Lung (tissue), 12 donors: Measurements from ENCODE around the gene KLHL2. TPM values are rescaled to one million over a fixed set of nuclear protein-coding genes. Genes with fewer than 3 reads are reported as not detected.

Experiments
- ATAC-seq: fragments of 200-7000 bp; cut with Tn5 transposase; one replicate; pipeline ENCODE4 v1.9.1; 2020; ENCODE audit warnings: moderate number of reproducible peaks; ENCODE audit not compliant: insufficient read depth, low FRiP score
- DNase-seq, 3 donors: peaks; one replicate each; pipeline ENCODE4 v3.0.0-alpha.2; 2013 to 2017
- H3K27ac ChIP-seq, 2 donors: one replicate each; pipeline ENCODE4 v1.5.1; 2013; ENCODE audit warnings: mild to moderate bottlenecking in 2 of 2, moderate library complexity in 2 of 2, control low read depth in 1 of 2, inconsistent platforms in 1 of 2, low read depth in 1 of 2, low read length in 1 of 2
- H3K27me3 ChIP-seq, 3 donors: one replicate each; pipeline ENCODE4 v1.5.1; 2013; ENCODE audit warnings: low read length in 2 of 3; ENCODE audit not compliant: control insufficient read depth in 3 of 3, insufficient read depth in 3 of 3
- H3K36me3 ChIP-seq, 4 donors: one replicate each; pipeline ENCODE4 v1.5.1; 2013; ENCODE audit warnings: low read length in 4 of 4, mild to moderate bottlenecking in 1 of 4, moderate library complexity in 1 of 4; ENCODE audit not compliant: control insufficient read depth in 4 of 4, insufficient read depth in 4 of 4
- H3K4me1 ChIP-seq, 5 donors: one replicate each; pipeline ENCODE4 v1.5.1; 2013; ENCODE audit warnings: low read length in 5 of 5, mild to moderate bottlenecking in 2 of 5, moderate library complexity in 1 of 5; ENCODE audit not compliant: control insufficient read depth in 5 of 5, insufficient read depth in 5 of 5
- H3K4me3 ChIP-seq: one replicate; pipeline ENCODE4 v1.5.1; 2013; ENCODE audit warnings: mild to moderate bottlenecking, control low read depth, moderate library complexity
- H3K9ac ChIP-seq, 2 donors: one replicate each; pipeline ENCODE4 v1.5.1; 2013; ENCODE audit warnings: low read length in 2 of 2, control low read depth in 1 of 2; ENCODE audit not compliant: insufficient read depth in 1 of 2
- H3K9me3 ChIP-seq, 4 donors: one replicate each; pipeline ENCODE4 v1.5.1; 2013; ENCODE audit warnings: low read length in 3 of 4, mild to moderate bottlenecking in 1 of 4, moderate library complexity in 1 of 4; ENCODE audit not compliant: control insufficient read depth in 4 of 4, insufficient read depth in 3 of 4
- CTCF ChIP-seq: IDR thresholded peaks from 2 replicates; pipeline ENCODE4 v1.5.1; 2012; ENCODE audit warnings: mild to moderate bottlenecking; ENCODE audit errors: control extremely low read depth, extremely low read depth
- WGBS, 2 donors: extraction: QIAGEN DNeasy Blood & Tissue Kit; methylation state at CpG; one replicate each; pipeline ENCODE4 v1.1.7; 2013; 5-methylcytosine and 5-hydroxymethylcytosine counted together
- polyA plus RNA-seq, 2 donors: library from polyadenylated mRNA; stranded (reverse); fragments of 200-250 nt; gene quantifications; one replicate each; pipeline ENCODE4 v1.2.1, GENCODE V29; 2013
- total RNA-seq, 2 donors: library from RNA; depleted of rRNA in 1 of 2; stranded (reverse); fragments of >200 nt in 1 of 2; gene quantifications; one replicate each; pipeline ENCODE4 v1.2.1, GENCODE V29; 2014 to 2021
- donor health status: control.
- donor health status: control.
- donor health status: Bipolar disorder and iron deficiency.
- donor health status: healthy.
- donor health status: DM: yes; HTN: yes; CAD: no.

The KLHL2 gene
- total and polyA plus RNA-seq, 4 donors: 17.3 to 43.0 (median 33.7) TPM

GRCh38 chr4:165361810-165362209, 154.4 kb downstream of the KLHL2 start:
- no peaks in the 10 kb centered on the region for H3K36me3 ChIP-seq
- no peak overlapping the region for H3K9ac ChIP-seq
- peaks cover 0 to 2% (median 0%) of the 10 kb centered on the region in 5 donors for H3K4me1 ChIP-seq
- H3K27ac ChIP-seq: no peak overlapping the region
- peaks cover 0 to 3% (median 0%) of the 10 kb centered on the region in 3 donors for H3K27me3 ChIP-seq
- no peak for TF ChIP-seq CTCF
- DNase-seq: no peak
- ATAC-seq: no peak
- WGBS, 2 donors: 77 to 96% methylated on average over 2 of the region's 2 CpGs
- no peak overlapping the region for H3K4me3 ChIP-seq
- no peaks in the 10 kb centered on the region for H3K9me3 ChIP-seq

- no peak for TF ChIP-seq CTCF
- H3K4me1 ChIP-seq: peaks cover 0 to 2% (median 0%) of the 10 kb centered on the region in 5 donors
- ATAC-seq: no peak
- H3K4me3 ChIP-seq: no peak overlapping the region
- WGBS, 2 donors: 75 to 86% methylated on average over 2 of the region's 2 CpGs
- no peak overlapping the region for H3K27ac ChIP-seq
- no peak for DNase-seq
- H3K36me3 ChIP-seq: no peaks in the 10 kb centered on the region
- no peak overlapping the region for H3K9ac ChIP-seq
- H3K27me3 ChIP-seq: peaks cover 0 to 3% (median 0%) of the 10 kb centered on the region in 3 donors
- no peaks in the 10 kb centered on the region for H3K9me3 ChIP-seq
Observed at GRCh38 chr4:165364452-165365080, 157.2 kb downstream of the KLHL2 start.

GRCh38 chr4:165367040-165367439, 159.7 kb downstream of the KLHL2 start:
- DNase-seq: no peak
- H3K27ac ChIP-seq: no peak overlapping the region
- no peaks in the 10 kb centered on the region for H3K36me3 ChIP-seq
- WGBS, 2 donors: 85 to 94% methylated on average over 4 of the region's 4 CpGs
- TF ChIP-seq CTCF: no peak
- no peak overlapping the region for H3K4me3 ChIP-seq
- H3K27me3 ChIP-seq: peaks cover 0 to 3% (median 0%) of the 10 kb centered on the region in 3 donors
- H3K4me1 ChIP-seq: no peaks in the 10 kb centered on the region
- ATAC-seq: no peak
- no peak overlapping the region for H3K9ac ChIP-seq
- H3K9me3 ChIP-seq: no peaks in the 10 kb centered on the region

- H3K9ac ChIP-seq: no peak overlapping the region
- TF ChIP-seq CTCF: no peak
- H3K4me3 ChIP-seq: no peak overlapping the region
- WGBS, 2 donors: 90 to 96% methylated on average over 1 of the region's 1 CpG
- H3K9me3 ChIP-seq: no peaks in the 10 kb centered on the region
- no peak overlapping the region for H3K27ac ChIP-seq
- no peak for ATAC-seq
- H3K4me1 ChIP-seq: no peaks in the 10 kb centered on the region
- H3K27me3 ChIP-seq: peaks cover 0 to 3% (median 0%) of the 10 kb centered on the region in 3 donors
- DNase-seq: no peak
- no peaks in the 10 kb centered on the region for H3K36me3 ChIP-seq
Observed at GRCh38 chr4:165368114-165368513, 160.8 kb downstream of the KLHL2 start.
